ENCODE data around the gene CTBP1.

CTBP1 gene

DNA sequence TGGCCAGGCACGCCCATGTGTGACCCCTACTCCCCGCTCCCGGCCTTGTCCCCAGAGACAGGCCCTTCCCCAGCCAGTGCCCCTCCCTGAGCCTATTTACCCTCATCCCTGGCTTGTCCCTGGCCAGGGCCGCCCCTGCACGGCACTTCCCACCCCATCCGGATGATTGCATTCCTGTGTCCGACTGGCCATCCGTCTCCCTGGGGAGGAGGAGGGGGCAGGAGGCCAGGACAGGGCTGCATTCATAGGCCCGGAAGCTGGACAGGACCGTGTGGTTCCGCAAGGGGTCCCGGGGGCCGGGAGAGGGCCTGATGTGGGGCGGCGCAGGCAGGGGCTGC is 22.8 kb downstream of the CTBP1 start:
- no peak overlapping the region for H3K4me3 ChIP-seq (ENCODE audit: low read depth, low read length)
- TF ChIP-seq CTCF (IDR thresholded peaks at IDR 0.05; ENCODE audit: low read depth, low read length, missing control alignments) = no peak
- DNase-seq (ENCODE audit: low read depth) = no peak

DNA sequence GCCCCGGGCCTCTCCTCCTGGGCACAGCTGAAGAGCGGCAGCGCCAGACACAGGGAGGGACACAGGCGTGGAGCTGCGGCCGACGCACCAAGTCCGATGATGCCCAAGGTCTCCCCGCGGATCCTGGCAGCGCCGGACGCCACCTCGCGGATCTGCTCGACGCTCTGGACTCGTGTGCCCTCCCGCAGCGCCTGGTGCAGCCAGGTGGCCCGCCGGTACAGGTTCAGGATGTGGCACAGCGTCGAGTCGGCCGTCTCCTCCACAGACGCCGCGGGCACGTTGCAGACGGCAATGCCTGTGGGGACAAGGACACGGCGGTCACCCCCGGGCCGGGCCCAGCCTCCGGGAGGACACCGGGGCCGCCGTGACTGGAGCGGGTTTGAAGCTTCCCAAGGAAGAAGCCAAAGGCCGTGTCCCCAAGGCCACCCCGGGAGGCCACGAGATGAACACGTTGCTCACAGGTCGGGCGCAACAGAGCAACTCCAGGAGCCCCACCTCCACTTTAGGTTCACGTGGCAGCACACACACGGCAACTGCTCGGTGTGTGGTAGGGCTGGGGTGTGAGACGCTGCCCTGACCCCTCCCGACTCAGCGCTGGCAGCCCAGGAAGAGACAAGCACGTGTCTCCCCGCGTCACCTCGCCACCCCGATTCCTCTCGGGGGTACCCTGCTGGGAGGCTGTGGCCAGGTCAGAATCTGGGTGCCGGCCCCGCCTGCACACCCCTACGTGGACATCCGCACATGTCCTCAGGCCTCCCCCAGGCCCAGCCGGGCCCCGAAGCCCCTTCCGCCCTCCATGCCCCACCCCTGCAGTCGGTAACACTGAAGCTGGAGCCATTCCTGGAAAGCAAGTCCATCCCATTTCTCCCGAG is 23.4 kb downstream of the CTBP1 start:
- DNase-seq (ENCODE audit: low read depth) = no peak
- H3K4me3 ChIP-seq (ENCODE audit: low read depth, low read length) = no peak overlapping the region
- TF ChIP-seq CTCF (IDR thresholded peaks at IDR 0.05; ENCODE audit: low read depth, low read length, missing control alignments) = no peak

- no peak overlapping the region for H3K4me3 ChIP-seq (ENCODE audit: low read depth, low read length)
- no peak for TF ChIP-seq CTCF (IDR thresholded peaks at IDR 0.05; ENCODE audit: low read depth, low read length, missing control alignments)
Measured at GRCh38 chr4:1223841-1224809, 24.8 kb downstream of the CTBP1 start.

GRCh38 chr4:1222938-1223690 is 25.8 kb downstream of the CTBP1 start:
- H3K4me3 ChIP-seq (ENCODE audit: low read depth, low read length) = no peak overlapping the region
- no peak for DNase-seq (ENCODE audit: low read depth)
- TF ChIP-seq CTCF (IDR thresholded peaks at IDR 0.05; ENCODE audit: low read depth, low read length, missing control alignments) = no peak

More at GRCh38 chr4:1223841-1224809, 24.8 kb downstream of the CTBP1 start:
- DNase-seq (ENCODE audit: low read depth) = no peak

DNA sequence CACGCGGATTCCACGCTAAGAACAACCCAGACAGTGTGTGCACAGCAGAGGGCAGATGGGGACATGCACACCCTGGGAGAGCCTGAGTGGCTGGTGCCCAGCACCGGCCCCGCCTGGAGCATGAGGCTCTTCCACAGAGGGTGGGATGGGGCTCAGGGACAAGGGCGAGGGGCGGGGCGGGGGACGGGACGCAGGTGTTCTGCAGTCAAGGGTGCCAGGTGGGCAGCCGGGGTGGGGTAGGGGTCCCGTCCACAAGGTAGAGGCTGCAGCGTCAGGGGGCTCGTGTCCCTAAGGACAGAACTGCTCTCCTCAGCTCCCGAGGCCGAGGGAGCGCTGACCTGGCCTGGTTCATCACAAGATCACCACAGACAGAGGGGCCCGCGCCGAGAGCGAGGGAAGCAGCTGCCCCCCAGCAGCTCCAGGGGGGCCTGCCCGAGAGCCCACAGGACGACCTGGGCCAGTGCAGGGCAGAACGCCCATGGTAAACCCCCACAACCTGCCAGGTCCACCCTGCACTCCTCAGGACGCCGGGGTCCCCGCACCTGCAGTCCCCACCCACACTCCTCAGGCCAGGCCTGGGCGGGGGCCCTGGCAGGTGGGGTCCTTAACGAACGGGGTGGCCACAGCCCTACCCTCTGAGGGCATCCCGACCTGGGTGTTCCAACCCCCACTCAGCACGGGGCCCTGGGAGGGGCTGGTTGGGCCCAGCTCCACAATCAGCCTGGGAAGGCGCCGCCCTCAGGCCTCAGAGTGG is 26.7 kb downstream of the CTBP1 start:
- no peak for DNase-seq (ENCODE audit: low read depth)
- no peak overlapping the region for H3K4me3 ChIP-seq (ENCODE audit: low read depth, low read length)

More for the DNA sequence above, 26.7 kb downstream of the CTBP1 start:
- no peak for TF ChIP-seq CTCF (IDR thresholded peaks at IDR 0.05; ENCODE audit: low read depth, low read length, missing control alignments)
